ENCODE data around the gene SH3BP4.

- TF ChIP-seq REST (IDR thresholded peaks at IDR 0.05; ENCODE audit: insufficient read depth in 1 of 2, low read depth in 2 of 2, low read length in 2 of 2): no peak
- no peak for TF ChIP-seq POLR2AphosphoS5 (IDR thresholded peaks at IDR 0.05; ENCODE audit: low read depth, low read length)
- TF ChIP-seq TAF1 (IDR thresholded peaks at IDR 0.05; ENCODE audit: borderline replicate concordance, insufficient read depth, low read length): no peak
- TF ChIP-seq SIN3A (IDR thresholded peaks at IDR 0.05; ENCODE audit: borderline replicate concordance, insufficient read depth, low read length): no peak
- no peak for TF ChIP-seq FOXP2 (optimal IDR thresholded peaks at IDR 0.05; ENCODE audit: borderline replicate concordance, extremely low read depth, extremely low read length, insufficient read depth)
Measured at GRCh38 chr2:235027558-235028214, 75.9 kb downstream of the SH3BP4 start.
